ENCODE measurements around the gene CDK16. TPM values are rescaled to one million over a fixed set of nuclear protein-coding genes. Genes with fewer than 3 reads are reported as not detected.

Gene CDK16
- total RNA-seq, 1 donor from 2014 or later = 57.5 TPM

DNA sequence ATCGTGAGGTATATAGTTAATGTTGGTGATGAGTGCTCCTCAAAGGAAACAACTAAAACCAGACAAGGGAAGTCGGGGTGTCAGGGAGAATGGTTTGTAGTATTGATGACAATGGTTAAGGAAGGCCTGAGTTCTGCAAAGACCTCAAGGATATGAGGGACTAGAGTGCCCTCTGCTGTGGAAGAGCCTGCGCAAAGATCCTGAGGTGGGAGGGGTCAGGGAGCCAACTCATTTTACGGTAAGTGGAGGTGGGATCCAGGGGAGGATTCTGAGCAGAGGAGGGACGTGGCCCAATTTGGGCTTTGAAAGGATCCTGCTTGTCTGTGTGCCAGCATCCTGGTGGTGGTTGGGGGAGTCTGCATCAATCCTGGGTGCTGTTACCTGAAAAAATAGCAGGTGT is 13.5 kb upstream of the CDK16 start:
- intact Hi-C loops (cut with micrococcal nuclease) = no loop called here

DNA sequence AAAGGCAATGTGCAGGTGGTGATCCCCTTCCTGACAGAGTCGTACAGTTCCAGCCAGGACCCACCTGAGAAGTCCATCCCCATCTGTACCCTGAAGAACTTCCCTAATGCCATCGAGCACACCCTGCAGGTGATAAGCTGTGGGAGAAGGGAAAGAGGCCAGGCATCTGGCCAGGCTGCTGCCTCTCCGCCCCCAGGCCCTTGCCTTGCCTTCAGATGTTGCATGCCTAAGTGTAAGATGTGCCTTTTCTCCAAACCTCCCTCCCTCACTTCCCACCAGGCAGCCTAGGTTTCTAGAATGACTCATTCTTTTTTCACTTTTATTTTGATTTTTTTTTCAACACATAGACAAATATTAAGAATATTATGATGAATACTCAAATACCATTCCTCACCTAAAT is 12.2 kb upstream of the CDK16 start:
- intact Hi-C loops (cut with micrococcal nuclease) = no loop called here

DNA sequence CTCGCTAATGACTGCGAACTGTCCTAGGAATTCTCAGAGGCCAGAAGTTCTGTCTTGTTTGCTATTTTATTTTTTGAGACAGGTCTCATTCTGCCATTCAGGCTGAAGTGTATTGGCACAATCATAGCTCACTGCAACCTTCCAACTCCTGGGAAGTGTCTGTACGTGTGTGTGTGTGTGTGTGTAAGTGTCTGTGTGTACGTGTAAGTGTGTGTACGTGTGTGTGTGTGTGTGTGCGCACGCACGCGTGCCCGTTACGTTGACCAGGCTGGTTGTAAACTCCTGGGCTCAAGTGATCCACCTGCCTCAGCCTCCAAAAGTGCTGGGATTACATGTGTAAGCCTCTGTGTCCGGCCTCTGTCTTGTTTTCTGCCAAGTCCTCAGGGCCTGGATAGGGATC is 10.4 kb upstream of the CDK16 start:
- intact Hi-C loops (cut with micrococcal nuclease) = no loop called here

DNA sequence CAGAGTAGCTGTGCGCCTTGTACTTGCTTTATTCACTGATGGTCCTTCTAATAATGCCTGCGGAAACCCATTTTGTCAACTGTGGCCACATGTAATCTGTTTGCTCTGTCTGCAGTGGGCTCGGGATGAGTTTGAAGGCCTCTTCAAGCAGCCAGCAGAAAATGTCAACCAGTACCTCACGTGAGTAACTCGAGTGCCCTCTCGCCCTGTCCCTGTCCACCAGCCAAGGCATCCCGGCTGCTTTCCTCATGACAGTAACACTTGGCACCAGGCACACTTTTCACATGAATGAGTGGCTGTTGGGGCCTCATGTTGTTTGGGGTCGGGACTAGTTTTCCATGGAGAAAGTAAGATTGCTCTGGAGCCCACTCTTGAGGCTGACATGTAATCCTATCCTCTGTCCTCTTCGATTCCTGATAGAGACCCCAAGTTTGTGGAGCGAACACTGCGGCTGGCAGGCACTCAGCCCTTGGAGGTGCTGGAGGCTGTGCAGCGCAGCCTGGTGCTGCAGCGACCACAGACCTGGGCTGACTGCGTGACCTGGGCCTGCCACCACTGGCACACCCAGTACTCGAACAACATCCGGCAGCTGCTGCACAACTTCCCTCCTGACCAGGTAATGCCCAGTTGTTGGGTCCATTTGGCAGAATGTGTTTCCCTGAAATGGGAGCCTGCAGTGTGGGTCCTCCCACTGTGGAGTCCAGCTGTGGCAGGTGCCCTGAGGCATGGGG is 8.8 kb upstream of the CDK16 start:
- intact Hi-C loops (cut with micrococcal nuclease) = no loop called here

DNA sequence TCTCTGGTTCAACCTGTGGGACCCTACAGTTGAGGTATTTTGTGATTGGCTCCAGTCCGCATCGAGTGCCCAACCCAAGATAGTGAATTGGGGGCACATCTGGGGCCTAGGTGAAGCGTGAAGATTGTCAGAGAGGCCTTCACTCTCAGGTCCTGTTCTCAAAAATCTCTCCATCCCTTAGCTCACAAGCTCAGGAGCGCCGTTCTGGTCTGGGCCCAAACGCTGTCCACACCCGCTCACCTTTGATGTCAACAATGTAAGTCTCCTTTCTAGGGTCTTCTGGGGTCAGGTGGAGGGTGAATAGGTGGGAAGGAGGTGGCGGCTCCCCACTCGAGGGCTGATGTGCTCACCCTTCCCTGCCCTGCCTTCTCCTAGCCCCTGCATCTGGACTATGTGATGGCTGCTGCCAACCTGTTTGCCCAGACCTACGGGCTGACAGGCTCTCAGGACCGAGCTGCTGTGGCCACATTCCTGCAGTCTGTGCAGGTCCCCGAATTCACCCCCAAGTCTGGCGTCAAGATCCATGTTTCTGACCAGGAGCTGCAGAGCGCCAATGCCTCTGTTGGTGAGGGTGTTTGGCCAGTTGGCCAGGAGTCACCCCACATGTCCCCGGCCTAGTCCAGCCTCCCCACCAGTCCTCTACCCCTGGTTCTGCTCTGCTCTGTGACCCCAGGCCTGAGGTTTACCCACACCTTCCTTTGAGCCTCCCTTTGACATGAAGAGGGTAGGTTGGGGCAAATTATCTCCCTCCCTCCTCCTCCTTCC is 7.6 kb upstream of the CDK16 start:
- intact Hi-C loops (cut with micrococcal nuclease) = no loop called here

DNA sequence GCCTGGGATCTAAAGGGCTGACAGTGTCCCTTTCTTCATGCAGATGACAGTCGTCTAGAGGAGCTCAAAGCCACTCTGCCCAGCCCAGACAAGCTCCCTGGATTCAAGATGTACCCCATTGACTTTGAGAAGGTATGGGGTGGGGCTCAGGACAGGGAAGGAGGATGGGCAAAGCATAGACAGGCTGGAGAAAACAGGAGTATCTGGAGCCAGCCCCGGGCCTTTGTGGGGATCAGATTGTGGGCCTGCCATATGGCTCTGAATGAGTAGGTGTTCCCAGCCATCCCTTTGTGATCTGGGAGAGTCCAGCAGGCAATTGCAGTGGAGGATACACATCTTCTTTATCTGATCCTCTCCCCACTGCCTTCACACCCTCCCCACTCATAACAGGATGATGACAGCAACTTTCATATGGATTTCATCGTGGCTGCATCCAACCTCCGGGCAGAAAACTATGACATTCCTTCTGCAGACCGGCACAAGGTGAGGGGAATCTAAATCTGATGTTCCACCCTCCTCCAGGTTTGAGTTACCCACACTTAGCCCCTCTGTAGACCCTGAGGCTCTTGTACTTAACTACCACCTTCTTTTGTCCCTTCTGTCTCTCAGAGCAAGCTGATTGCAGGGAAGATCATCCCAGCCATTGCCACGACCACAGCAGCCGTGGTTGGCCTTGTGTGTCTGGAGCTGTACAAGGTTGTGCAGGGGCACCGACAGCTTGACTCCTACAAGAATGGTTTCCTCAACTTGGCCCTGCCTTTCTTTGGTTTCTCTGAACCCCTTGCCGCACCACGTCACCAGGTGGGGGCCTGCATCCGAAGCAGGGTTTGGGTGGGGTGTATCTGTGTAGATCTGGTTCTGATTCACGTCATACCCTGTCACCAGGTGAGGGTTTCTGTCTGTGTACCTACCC is 5.8 kb upstream of the CDK16 start:
- intact Hi-C loops (cut with micrococcal nuclease) = no loop called here

DNA sequence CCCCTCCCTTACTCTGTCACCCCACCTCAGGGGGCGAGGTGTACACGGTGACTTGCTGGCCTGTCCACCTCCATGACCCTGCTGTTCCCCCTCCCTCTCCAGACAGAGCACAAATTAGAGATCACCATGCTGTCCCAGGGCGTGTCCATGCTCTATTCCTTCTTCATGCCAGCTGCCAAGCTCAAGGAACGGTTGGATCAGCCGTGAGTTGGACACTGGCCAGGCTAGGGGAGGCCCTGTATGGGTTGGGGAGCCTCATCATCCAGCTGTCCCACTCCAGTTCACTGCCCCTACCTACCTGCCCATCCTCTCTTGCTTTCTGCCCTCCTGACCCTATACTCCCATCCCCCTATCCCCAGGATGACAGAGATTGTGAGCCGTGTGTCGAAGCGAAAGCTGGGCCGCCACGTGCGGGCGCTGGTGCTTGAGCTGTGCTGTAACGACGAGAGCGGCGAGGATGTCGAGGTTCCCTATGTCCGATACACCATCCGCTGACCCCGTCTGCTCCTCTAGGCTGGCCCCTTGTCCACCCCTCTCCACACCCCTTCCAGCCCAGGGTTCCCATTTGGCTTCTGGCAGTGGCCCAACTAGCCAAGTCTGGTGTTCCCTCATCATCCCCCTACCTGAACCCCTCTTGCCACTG is 3.9 kb upstream of the CDK16 start:
- intact Hi-C loops (cut with micrococcal nuclease) = no loop called here

DNA sequence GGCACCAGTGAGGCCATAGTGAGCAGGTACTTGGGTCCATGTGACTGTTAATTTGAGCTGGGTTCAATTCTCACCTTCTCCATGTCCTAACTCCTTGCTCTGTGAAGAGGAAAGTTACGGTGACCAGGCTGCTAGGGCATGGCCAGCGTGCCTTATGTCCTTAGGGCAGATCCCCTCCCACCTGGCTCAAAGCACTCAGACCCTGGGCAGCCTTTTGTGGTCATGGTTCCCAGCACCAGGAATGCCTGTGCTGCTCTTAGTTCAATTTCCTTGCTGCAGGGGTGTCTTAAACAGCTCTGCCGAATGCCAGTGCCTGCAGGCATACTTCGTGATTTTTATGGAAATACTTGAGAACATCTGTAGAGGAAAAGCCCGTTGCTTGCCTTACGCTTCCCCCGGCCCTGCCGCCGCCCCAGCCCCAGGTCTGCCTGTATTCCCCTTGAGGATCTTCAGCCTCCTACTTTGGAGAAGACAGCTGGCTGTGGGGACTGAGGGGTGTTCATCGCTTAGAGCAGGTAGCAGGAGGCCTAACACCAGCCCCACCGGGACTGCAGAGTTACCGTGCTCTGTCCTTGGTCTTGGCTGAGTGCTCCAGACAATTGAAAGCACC is 3.1 kb upstream of the CDK16 start:
- intact Hi-C loops (cut with micrococcal nuclease) = no loop called here

DNA sequence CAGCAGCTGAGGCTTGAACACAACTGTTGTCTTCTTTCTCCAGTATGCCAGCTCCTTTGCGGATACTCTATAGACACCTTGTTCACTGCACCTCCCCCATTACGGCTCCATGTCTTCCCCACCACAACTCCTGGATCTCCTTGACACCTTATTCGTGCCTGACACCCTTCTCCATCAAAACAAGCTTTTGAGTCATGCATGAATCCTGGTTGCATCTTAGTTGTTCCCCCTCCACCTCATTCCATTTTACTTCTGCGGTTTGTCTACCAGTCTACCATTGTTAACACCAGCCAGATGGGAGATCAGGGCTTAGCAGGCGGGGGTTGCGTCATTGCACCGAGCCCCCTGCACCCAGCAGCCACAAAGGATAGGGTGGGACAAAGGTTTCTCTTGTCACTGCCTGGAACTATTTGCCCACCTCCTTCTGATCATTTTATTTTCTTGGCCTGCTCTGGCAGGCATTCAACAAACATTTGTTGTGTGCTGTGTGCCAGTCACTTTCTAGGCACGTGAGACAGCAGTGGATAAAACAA is 2.0 kb upstream of the CDK16 start:
- intact Hi-C loops (cut with micrococcal nuclease) = no loop called here

DNA sequence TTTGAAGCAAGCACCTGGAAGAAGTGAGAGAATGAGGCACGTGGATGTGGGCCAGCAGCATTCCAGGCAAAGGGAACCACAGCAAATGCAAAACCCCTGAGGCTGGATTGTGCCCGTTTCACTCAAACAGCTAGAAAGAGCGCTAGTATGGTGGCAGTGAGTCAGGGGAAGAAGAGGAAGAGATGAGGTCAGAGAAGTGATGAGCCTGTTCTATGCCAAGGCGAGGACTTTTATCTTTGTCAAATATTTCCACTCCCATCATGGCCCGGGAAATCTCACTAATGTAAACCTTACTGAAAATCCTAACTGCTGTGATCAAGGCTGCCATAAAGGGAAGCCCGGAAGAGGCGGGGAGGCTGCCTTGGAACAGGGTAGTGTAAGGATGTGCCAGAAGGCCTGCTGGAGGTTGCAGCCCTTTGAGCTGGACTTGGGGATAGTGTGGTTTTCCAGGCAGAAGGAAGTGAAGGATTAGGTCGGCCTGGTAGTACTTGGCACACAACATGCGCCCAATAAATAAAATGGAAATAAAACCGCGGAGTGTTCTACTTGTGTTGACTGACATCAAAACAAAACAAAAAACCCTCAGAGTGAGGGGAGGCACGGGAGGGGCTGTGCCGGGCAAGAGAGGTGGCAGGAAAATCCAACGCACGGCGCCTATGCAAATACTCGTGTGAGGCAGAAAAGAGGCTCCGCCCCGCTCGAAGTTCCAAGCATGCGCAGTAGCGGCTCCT is 1.2 kb upstream of the CDK16 start:
- intact Hi-C loops (cut with micrococcal nuclease) = loop anchor here (1.0 kb wide), 1 partner anchor 72 kb away; the partner anchor contains the start of gene RBM10

DNA sequence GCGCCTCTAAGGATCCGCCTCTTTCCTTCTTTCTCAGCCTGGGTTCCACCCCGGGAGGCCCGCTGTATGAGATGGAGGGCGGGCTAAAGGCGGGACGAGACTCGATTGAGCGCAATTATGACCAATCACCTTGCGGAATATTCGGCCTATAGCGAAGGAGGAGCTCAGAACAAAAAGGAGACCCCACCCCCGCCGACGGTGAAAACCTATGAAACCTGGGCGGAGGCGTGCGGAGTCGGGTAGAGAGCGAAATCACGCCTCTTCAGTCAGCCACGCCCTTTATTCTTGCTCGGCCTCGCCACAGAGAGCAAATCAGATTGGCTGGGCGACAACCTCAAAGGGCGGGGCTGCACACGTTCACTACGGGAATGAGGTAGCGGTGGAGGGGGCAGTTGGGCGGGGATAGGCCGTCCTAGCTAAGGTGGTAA is 615 bp upstream of the CDK16 start:
- intact Hi-C loops (cut with micrococcal nuclease) = loop anchor here (1.0 to 2.0 kb wide), 6 partner anchors 15 to 433 kb away; partner anchors contain the start of genes ARAF, ELK1, RBM10 and UBA1

DNA sequence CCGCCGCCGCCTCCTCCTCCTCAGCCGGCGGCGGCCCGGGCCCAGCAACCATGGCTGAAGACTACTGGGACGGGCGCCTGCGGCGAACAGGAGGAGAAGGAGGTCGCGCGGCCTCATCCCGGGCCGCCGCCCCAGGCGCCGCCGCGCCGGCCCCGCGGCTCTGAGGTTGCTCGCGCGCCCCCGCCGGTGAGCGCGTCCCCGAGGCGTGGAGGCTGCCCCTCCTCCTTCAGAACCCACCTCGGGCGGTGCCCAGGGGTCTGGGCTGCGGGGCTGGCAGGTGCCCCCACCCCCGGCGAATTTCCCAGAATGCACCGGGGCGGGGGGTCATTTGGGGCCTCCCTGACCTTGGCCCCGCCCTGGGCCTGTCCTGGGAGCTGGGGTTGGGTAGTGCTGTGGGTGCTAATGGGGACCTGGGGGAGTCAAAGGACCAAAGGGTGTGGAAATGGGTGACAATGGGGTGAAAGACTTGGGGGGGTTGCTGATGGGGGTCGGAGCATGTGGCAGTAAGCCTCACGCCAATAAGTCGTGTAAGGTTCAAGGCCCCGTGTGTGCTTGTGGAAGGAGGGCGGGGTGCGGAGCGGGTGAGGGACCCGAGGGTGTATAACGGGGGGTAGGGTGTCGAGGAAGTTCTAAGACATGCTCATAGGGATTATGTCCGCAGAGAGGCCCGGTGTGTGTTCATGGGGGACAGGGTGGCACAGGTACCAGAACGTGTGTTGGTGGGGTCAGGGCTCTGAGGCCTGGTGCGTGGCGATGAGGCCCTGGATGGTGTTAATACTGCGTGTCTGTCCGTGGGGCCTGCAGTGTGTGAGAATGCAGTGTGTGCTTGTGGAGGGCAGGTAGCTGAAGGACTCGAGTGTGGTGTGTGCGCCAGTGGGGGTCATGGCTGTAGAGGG is 687 bp downstream of the CDK16 start:
- intact Hi-C loops (cut with micrococcal nuclease) = loop anchor here (1.0 to 2.0 kb wide), 5 partner anchors 14 to 432 kb away; partner anchors contain the start of genes ARAF, ELK1, UBA1 and USP11

DNA sequence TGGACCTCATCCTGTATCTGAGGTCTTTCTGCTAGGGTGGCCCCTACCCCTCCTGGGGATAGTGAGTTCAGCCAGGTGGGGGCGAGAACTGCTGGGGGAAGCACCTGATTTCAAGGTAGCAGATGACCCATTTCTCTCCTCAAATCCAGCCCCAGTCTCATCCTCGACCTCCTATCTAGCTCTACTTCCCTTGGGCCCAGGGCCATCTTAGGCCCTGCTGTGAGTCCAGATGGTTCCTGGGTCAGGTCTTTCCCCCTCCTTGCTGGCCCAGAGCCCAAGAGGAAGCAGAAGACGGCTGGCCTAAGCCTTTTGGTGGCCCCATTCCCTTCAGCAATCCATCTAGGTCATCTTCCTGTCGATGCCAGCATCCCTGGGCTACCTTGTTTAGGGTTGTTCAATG is 3.3 kb downstream of the CDK16 start:
- intact Hi-C loops (cut with micrococcal nuclease) = no loop called here

DNA sequence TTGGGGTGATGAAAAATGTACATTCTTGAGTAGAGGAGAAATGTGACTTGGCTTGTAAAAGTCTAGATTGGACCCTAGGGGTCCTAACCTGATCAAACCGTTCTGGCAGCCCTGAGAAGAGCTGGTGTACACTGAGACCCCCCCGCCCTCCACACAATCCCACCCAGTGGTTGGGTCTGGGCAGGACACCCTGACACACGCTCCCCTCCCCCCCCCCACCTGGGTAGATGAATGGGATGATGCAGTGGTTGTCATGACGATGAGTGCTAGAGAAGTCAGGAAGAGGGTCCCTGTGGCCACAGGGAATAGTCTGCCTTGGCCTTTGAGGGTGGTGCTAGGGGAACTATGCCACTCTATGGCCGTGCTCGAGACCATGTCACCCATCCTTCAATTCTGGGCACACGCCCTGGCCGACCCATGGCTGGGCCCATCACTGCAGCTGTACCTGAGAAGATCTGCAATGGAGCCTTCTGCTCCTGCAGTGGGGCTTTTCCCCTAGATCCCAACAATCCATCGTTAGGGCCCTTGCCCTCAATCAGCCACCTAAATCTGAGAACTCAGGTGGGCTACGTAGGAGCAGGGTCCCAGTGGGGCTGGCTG is 4.4 kb downstream of the CDK16 start:
- intact Hi-C loops (cut with micrococcal nuclease) = no loop called here

DNA sequence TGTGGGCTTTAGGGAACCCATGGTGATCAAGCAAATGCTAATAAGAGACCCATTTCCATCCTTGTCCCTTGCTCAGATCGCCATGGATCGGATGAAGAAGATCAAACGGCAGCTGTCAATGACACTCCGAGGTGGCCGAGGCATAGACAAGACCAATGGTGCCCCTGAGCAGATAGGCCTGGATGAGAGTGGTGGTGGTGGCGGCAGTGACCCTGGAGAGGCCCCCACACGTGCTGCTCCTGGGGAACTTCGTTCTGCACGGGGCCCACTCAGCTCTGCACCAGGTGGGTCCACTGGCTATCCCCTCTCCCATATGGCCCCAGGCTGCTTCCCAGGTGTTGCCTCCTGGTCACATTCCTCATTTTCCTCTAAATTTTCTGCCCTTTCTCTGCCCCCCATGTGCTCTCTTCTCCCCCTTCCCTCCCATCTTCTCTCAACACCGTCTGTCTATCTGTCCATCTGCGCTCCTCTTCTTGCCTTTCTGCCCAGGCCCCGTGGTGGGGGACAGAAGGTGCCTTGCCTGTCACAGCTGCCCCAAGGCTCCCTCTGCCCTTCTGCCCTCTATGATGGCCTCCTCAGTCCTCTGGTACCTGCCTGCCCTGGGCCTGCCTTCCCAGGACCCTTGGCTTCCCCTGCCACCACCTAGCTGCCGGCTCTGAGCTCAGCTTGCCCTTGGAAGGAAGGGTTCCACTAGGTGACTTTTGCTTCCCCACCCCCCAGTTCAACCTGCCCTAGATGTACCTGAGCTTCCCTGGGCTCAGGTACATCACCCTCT is 5.2 kb downstream of the CDK16 start:
- intact Hi-C loops (cut with micrococcal nuclease) = no loop called here

DNA sequence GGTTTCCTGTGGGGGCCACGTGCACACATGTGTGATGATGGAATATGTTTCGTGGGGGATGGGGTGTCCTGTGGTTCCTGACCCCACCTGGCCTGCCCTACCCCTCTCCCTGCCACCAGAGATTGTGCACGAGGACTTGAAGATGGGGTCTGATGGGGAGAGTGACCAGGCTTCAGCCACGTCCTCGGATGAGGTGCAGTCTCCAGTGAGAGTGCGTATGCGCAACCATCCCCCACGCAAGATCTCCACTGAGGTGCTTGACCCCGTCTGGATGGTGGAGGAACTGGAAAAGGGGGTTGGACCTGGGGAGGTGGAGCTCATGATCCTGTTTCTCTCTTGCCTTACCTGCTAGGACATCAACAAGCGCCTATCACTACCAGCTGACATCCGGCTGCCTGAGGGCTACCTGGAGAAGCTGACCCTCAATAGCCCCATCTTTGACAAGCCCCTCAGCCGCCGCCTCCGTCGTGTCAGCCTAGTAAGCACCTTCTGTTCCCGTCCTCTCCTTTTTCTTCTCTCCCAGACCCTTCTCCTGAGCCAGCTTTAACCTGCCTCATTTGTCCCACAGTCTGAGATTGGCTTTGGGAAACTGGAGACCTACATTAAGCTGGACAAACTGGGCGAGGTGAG is 5.9 kb downstream of the CDK16 start:
- intact Hi-C loops (cut with micrococcal nuclease) = no loop called here

DNA sequence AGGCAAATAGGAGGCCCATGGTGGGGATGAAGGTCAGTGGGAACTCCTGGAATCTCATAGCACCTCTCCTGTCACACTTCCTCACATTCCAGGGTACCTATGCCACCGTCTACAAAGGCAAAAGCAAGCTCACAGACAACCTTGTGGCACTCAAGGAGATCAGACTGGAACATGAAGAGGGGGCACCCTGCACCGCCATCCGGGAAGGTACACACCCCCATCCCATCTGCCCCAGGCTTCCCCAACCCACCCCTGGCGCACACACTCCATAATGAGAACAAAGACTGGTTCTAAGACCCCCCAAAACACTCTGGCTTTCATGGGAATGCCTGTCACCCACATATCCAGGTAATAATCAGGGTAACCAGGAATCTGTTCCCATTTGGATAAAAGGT is 6.4 kb downstream of the CDK16 start:
- intact Hi-C loops (cut with micrococcal nuclease) = no loop called here
